Cardiac muscle cell (in vitro differentiated cells and primary cell): ENCODE measurements around the gene PTK6. TPM values are rescaled to one million over a fixed set of nuclear protein-coding genes. Genes with fewer than 3 reads are reported as not detected.

ENCODE experiments used
- DNase-seq, 2 donors: peaks; one replicate each; pipeline versions ENCODE4 v3.0.0 to v3.0.0-alpha.2; 2010 to 2017; ENCODE audit warnings: low read depth in 1 of 2, low spot score in 1 of 2
- H3K27ac ChIP-seq: fragments of 200-600 bp; sonication (generic); 2 replicates; pipeline ENCODE4 v1.5.1; 2016
- H3K27me3 ChIP-seq: fragments of 200-600 bp; sonication (generic); 2 replicates; pipeline ENCODE4 v1.6.0; 2016; ENCODE audit warnings: control low read depth
- H3K36me3 ChIP-seq: fragments of 200-600 bp; sonication (generic); 2 replicates; pipeline ENCODE4 v1.5.1; 2016; ENCODE audit warnings: control low read depth
- H3K4me1 ChIP-seq: fragments of 200-600 bp; sonication (generic); 2 replicates; pipeline ENCODE4 v1.8.1; 2017; ENCODE audit warnings: low read depth, mild to moderate bottlenecking, mixed run types
- H3K4me3 ChIP-seq: fragments of 200-600 bp; sonication (generic); 2 replicates; pipeline ENCODE4 v1.5.1; 2016; ENCODE audit warnings: mild to moderate bottlenecking
- H3K9me3 ChIP-seq: fragments of 200-600 bp; sonication (generic); 2 replicates; pipeline ENCODE4 v1.5.1; 2017; ENCODE audit warnings: low read depth, mild to moderate bottlenecking, control low read depth
- CTCF ChIP-seq: IDR thresholded peaks from 2 replicates; pipeline ENCODE4 v1.5.1; 2012; ENCODE audit warnings: low read depth, mild to moderate bottlenecking, low read length
- polyA plus RNA-seq: library from polyadenylated mRNA; unstranded; fragments of >200 nt; fragmentation: Nextera tagmentation; extraction: Ambion mirVana; gene quantifications from 2 replicates; pipeline ENCODE4 v1.2.1, GENCODE V29; 2016
- total RNA-seq: library from RNA; depleted of rRNA; stranded (reverse); fragments of >200 nt; gene quantifications from 2 replicates; pipeline ENCODE4 v1.2.3, GENCODE V29; 2016

PTK6 gene
- total and polyA plus RNA-seq, 2 experiments from 2014 or later: 0.38 TPM; not detected in 1

- Histone ChIP-seq H3K4me1 (peaks cover 25% of the 10 kb centered on the region), H3K27me3 (no peaks in the 10 kb centered on the region), H3K36me3 (no peaks in the 10 kb centered on the region), H3K9me3 (no peaks in the 10 kb centered on the region), H3K4me3 (no peak overlapping the region), H3K27ac (no peak overlapping the region)
- no peak for DNase-seq
- TF ChIP-seq CTCF: no peak
These were observed 31.9 kb downstream of the PTK6 start for GRCh38 chr20:63505281-63505680.

- Histone ChIP-seq H3K4me3 (no peak overlapping the region), H3K9me3 (no peaks in the 10 kb centered on the region), H3K4me1 (peaks cover 31% of the 10 kb centered on the region), H3K27ac (no peak overlapping the region), H3K36me3 (no peaks in the 10 kb centered on the region), H3K27me3 (no peaks in the 10 kb centered on the region)
- no peak for DNase-seq
- no peak for TF ChIP-seq CTCF
These were observed 32.5 kb downstream of the PTK6 start for GRCh38 chr20:63504642-63505041.

GRCh38 chr20:63503524-63503923 lies 33.7 kb downstream of the PTK6 start:
- no peak for TF ChIP-seq CTCF
- Histone ChIP-seq H3K36me3 (no peaks in the 10 kb centered on the region), H3K4me3 (no peak overlapping the region), H3K27me3 (no peaks in the 10 kb centered on the region), H3K4me1 (peaks cover 34% of the 10 kb centered on the region), H3K9me3 (no peaks in the 10 kb centered on the region), H3K27ac (no peak overlapping the region)
- DNase-seq: no peak

GRCh38 chr20:63502671-63503172 lies 34.5 kb downstream of the PTK6 start:
- TF ChIP-seq CTCF: no peak
- H3K9me3 ChIP-seq: no peaks in the 10 kb centered on the region
- H3K27me3 ChIP-seq: no peaks in the 10 kb centered on the region
- H3K27ac ChIP-seq: peak overlapping the region; percentile 62
- DNase-seq: no peak
- peaks cover 36% of the 10 kb centered on the region for H3K4me1 ChIP-seq
- H3K4me3 ChIP-seq: no peak overlapping the region
- no peaks in the 10 kb centered on the region for H3K36me3 ChIP-seq

- H3K9me3 ChIP-seq: no peaks in the 10 kb centered on the region
- H3K36me3 ChIP-seq: no peaks in the 10 kb centered on the region
- TF ChIP-seq CTCF: no peak
- no peak overlapping the region for H3K4me3 ChIP-seq
- DNase-seq: peak in 1 of 2 donors; percentile 94
- H3K27me3 ChIP-seq: no peaks in the 10 kb centered on the region
- peak overlapping the region; percentile 62 for H3K27ac ChIP-seq
- H3K4me1 ChIP-seq: peaks cover 43% of the 10 kb centered on the region
These were observed 35.1 kb downstream of the PTK6 start for GRCh38 chr20:63501818-63502670.
